Measurements from ENCODE around the gene ACOX3.

The ACOX3 gene

DNA sequence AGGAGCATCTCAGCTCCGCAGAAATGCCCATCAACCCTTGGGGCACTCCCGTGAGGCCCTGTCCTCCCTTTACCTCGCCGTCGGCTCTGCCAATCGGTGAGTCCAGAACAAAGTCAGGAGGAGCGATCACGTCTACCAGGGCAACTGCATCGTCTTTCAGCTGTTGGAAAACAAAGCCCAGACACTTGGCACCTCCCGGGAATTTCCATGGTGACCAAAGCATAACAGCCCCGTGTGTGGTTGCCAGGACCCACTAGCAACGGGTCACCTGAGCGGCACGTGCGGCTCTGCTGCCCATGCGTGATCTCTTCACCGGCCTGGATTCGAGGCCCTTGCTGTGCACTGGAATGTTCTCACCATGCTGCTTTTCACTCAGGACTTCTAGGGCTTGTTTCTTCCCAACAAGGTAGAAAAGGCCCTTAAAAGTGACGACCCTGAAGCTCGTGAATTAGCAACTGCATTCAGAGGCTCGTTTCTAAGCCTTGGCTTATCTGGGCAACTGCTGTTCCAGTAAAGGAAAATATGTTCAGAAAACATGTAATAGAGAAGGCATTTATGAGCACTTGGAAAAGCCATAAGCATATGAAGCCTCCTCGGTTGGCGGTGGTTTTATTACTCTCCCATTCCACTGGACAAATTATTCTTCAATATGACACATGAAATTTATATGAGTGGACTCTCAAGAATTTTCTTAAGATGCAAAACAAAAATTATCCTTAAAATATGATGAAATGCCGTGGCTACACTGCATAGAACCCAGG is 69.5 kb downstream of the ACOX3 start:
- no peak for DNase-seq

DNA sequence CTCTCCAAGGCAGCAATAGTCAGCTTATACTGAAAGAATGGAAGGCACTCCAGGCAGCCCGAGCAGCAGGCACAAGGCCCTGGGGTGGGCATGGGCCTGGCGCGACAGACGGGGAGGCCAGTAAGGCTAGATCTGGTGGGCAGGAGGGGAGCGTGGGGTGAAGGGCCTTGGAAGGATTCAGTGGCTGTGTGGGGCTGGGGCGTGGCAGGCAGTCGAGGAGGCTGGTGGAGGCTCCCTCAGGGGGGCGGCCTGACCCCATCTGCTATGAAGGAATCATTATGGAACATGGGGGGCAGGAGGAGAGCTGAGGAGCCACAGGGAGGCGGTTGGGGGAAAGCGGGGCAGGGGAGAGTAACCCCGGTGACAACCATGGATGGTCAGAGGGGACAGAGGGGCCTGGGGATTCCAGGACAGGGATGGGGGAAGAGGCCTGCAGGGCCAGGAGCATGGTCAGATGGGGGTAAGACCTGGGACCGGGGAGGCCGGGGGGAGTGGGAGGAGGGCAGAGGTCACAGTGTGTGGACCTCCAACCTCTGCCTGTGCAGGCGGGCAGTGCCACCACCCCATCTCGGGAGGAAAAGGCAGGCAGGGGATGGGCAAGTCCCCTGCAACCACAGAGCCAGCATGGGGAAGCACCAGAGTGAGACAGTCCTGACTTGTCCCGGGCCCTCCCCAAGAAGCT is 70.3 kb downstream of the ACOX3 start:
- no peak for DNase-seq

DNA sequence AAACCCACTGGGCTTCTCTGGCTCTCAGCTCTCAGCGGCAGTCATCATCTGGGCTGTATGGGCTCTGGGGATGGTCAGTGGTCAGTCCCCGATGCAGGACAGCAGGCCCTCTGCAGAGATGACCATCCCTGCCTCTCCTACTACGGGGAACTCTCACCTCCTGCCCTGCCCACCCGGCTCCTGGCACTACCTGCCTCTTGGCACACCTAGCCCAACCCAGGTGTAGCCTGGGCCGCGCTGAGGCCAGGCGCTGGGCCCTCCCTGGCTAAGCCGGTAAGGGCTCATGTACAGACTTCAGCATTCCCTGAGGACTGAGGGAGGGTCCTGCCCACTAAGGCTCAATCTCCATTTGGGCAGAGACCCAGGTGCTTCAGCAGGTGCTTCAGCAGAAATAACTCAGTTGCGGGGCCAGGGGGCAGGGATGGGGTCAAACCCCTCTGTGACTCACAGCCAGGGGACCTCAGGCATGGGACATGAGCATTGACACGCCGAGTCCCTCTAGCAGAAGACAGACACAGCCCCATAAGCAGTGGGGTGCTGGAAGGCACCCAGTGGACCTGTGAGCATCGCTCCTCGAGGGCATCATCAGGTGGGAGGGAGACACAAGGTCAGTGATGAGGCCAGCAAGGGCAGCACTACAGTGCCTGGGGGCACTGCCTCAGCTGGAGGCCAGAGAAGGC is 71.0 kb downstream of the ACOX3 start:
- DNase-seq = no peak

DNA sequence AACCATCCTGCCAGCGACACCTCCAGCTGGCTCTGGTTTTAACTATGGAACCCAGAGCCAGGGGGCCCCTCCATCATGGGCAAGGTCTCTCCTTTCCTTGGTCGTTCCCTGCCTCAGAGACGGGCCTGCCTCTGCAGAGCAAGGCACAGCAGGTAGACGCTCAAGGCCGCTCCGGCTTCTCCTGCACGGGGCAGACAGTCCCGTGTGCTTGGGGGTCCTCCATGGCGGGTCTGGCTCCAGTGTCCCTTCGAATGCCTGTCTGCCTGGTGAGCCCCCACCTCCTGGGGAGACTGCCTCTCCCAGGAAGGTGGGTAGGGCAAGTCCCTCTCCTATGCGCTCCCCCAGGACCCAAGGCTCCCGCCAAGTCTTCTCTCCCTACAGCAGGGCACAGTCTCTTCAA is 71.5 kb downstream of the ACOX3 start:
- DNase-seq = no peak

DNA sequence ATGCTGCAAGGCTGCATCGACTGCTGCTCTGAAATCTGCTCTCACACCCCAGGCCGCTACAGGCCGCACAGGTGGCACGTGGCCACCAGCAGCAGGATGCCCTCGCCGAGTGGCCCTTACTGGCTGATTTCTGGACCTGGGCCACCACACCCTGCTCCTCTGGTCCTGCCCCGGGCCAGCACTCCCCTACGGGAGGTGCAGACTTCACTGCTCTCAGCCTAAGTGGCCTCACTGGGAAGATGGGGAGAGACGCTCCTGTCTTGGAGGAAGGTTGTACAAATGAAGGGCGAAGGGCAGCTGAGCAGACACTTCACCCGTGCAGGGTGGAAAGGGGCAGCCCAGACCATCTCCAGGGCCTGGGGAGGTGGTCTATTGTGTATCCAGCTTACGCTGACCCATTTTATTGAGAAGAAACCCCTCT is 72.5 kb downstream of the ACOX3 start:
- DNase-seq = no peak

DNA sequence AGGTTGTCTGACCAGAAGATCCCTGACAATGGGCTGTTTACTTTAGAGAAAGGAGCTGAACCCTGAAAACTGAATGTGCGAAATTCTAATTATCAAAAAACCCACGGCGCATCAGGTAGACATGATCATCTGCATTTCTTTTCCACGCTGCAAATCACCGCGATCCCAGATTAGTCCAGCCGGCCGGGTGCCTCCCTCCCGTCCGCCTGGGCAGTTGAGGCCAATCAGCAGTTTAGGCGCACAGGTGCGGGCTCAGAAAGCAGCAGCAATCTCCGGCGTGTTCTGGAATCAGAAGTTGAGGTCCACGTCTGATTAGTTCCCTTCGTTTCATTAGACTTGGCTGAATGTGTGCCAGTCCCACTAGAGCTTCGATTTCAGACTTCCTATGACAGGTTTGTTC is 73.9 kb downstream of the ACOX3 start:
- DNase-seq = no peak

DNA sequence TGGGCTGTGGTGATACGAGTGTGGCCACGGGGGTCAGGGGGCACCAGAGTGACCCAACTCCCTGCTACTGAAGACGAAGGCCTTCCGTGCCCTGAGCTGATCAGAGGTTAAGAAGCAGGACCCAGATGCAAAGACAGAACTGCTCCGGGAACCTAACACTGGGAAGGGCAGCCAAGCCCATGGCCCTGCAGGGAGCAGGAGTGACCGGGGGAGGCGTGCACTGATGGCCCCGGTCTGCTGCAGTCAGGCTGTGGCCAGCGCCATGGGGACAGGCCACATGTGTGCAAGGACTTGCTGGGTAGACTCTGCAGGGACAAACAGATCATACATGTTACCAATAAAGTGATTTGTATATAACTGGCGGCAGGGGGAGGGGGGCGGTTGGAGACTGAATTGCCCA is 74.6 kb downstream of the ACOX3 start:
- DNase-seq = no peak

DNA sequence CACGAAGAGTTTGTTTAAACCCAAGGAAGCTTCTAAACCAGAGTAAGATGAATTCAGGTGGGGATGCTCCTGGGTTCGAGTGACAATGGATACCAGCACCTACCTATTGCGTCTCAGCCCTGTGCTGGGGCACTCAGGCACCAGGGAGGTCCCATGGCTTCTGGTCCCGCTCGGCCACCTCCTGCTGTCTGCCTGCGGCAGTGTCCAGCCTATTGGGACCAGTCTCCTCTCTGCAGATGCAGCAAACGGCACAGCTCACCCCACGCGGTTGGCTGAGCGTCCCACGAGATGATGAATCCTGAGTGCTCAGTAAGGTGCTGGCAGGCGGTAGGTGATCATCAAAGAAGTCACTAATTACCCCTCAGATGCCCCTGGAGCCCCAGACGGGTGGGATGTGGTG is 75.2 kb downstream of the ACOX3 start:
- no peak for DNase-seq

DNA sequence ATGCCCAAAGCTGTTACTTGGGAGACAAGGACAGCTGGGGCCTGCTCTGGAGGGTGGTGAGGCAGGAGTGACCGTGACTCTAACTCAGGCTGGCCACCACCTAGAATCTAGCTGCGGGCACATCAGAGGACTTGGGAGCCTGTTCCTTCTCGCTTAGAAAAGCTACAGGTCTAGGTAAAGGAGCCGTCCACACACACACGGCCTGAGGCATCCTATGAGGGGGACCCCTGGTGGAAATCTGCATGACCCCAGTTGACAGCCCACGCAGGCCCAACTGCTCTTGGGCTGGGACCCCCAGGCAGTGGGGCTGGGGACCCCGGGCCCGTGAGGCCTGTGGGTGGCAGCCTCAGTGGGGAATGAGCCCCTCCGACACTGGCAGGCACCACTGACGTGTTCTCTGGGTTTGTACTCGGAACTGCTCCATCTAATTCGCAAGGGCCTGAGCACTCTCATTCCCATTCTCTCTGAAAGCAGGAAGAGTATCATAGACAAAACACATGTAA is 75.6 kb downstream of the ACOX3 start:
- no peak for DNase-seq

DNA sequence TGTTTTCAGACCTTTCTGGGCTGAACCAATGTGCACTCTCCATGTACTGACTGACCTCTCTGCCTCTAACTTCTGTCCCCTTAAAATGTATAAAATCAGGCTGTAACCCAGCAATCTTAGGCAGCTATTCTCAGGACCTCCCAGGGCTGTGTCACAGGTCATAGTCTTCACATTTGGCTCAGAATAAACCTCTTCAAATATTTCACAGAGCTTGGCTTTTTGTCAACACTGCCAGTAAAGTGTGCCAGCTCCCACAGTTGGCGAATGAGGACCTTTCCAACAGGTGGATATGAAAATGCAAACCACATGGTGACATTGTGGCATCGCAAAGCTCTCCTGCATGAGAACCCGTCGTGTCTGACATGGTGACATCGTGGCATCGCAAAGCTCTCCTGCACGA is 76.4 kb downstream of the ACOX3 start:
- DNase-seq = no peak

DNA sequence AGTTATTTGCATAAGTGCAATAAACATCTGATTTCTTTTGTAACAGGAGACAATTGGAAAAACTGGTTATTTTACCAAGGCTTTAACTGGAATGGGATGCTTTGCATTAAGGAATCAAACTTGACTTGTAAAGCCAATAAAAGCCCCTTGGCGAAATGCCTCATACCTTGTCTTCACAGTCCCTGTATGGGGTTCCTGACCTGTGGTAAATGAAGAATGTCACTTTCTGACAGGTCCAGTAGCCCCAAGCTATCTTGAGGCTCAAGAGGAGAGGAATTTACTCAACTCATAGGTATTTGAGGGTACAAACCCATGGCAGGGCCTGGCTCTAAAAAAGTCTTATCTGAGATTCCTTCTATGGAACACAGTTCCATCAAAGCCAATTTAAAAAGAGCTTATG is 78.0 kb downstream of the ACOX3 start:
- no peak for DNase-seq

DNA sequence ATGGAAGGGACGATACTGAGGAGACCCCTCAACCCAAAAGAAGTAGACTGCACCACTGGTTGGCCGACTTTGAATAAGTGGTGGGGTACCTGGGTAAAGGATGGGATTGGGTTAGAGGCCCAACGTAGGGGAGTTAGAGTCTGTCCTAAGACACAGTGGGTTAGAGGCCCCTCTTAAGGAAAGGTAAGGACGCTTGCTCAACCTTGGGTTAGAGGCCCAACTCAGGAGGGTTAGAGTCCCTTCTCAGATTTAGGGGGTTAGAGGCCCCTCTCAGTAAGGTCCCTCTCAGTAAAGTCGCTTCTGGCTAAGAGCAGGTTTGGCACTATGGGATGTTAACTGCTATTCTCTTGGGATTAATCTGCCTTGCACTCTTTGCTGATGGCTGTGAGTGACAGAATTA is 81.3 kb downstream of the ACOX3 start:
- DNase-seq = no peak

DNA sequence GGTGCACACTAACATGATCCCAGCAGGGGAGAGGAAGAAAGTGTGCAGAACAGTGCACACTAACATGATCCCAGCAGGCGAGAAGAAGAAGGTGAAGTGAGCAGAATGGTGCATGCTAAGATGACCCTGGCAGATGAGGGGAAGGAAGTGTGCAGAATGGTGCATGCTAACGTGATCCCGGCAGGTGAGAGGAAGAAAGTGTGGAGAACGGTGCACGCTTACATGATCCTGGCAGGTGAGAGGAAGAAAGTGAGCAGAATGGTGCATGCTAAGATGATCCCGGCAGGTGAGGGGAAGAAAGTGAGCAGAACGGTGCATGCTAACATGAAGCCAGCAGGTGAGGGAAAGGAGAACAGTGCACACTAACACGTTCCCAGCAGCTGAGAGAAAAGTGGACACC is 83.7 kb downstream of the ACOX3 start:
- no peak for DNase-seq

DNA sequence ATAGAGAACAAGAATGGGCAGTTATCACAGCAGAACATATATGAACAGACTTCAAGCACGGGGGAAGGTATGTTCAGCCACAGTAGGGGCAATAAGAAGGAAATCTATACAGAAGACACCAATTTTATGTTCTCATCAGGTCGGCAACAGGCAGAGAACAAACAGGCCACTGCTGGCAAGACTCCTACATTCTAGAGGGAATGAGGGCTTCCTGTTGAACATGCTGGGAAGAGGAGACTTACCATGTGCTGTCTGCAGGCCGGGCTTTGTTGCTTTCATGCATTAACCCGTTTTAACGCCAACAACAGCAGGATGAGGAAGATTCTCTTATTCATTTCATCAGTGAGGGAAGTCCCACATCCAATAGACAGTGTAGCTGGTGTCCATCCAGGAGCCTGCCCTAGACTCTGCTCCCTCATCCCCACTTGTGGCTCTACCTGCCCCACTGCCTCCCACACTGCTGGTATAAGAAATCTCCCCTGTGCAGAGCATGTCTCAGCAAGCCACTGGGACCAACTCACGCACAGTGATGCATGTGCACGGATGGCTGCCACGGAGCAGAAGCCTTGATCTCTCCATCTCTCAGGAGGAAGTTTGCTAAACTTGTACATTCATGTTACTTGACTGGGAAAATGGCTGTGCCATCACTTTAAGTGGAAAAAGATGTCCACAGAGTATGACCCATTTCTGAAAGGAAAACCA is 84.5 kb downstream of the ACOX3 start:
- DNase-seq = no peak

DNA sequence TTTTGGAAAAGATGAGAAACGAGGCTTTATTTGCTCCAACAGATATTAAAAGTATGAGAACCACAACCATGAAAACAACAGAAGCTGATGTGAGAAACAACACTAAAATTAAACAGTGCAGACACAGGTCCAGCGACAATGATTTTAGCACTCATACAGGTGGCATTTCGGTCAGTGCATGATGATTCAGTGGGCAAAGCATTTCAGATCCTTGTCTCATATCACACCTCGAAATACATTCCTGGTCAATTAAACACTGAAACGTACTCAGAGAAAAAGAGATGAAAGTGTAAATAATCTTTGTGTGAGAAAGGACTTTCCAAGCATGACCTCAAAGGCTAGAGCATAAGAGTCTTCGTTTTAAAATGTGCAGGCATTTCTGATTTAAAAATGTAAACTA is 85.2 kb downstream of the ACOX3 start:
- DNase-seq = no peak

DNA sequence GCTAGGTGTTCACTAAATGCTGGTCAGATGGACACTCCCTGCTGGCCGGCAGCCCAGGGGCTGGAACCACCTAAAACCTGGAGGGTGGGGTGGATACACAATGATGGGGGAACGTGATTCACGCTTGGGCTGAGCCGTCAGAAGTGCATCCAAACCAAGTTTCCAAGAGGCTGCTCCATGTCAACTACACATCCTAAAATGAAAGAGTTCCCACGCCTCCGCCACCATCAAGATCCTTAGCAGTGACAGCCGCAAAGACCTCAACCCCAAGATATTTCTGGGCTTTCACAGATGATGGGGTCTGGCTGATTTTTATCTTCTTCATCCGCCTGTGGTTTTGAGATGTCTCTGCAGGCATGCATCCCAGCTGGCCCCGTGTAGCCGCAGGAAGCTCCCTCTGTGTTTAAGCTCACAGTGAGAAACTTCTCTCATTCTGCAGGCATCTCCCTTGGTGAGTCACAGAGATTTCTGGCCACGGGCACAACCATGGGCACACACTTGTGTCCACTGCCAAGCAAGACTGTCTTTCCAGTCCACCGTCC is 86.5 kb downstream of the ACOX3 start:
- DNase-seq = no peak

DNA sequence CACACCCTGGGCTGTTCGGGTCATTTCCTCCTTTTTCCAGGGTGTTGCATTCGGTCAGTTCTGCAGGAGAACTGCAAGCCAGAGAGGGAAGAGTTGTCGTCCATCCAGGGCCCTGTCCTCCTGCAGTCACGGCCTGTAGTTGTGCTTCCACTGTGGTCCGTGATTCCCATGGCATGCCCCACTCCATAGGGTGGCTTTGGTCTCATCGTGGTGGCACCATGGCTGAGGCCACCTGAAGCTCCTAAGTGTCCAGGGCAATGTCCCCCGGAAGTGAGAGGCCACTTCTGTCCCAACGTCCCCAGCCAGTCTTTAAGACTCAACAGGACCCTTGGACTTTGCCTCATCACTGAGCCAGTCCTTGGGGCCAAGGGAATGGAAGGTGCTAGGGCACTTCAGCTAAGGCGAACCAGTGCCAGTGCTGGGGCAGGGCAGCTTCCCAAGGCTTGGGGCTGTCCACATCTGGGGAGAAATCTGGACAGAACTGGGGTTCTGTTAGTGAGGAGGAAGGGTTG is 87.3 kb downstream of the ACOX3 start:
- no peak for DNase-seq

DNA sequence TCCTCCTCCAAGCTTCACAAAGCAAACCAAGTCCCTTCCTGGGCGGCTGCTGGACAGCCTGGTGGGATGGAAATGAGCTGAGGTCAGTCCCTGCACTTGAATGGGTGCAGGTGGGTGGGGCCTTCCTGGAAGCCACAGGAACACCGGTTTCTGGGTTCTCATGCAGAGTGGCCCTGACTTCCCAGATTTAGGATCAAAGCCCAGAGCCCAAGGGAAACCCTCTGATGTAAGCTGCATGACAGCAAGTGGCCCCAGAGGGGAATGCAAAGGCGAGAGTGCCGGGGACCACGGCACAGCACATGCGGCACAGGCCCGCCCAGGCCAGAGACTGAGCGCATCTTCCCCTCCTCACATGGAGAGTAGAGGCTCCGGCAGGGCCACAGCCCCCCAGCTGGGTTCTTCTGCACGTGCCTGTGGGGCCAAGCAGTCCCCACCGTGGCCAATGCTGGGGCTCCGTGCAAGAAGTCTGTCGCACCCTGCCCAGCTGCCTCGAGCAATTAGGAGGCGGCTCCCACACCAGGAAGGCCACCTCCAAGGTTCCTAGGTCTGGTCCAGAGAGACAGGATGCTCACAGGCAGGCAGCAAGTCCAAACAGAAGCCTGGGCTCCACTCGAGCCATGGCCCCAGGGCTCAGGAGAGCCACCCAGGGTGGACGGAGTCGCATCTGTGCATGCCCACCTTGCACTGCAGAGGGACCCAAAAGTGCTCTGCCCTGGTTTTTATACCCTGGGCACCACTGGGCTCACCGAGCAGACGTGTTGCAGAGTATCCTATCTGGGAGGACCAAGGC is 88.0 kb downstream of the ACOX3 start:
- no peak for DNase-seq

DNA sequence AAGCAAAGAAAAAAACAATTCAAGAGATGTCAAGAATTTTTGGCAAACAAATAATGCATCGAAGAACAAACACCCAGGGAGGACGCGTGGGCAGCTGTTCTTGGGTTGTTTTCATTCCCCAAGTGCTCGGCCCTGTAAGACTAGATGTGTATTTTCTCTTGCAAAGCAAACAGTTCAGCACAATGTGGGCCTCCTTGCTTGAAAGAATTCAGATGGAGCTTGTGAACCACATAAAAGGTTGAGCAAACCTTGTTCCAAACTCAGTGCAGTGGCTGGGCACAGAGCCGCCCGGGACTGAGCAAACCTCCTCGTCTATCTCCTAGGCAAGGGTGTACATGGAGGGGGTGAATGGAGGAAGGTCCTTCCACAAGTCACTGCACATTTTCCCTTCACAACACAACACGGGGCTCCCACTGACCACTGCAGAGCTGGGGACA is 88.6 kb downstream of the ACOX3 start:
- no peak for DNase-seq

DNA sequence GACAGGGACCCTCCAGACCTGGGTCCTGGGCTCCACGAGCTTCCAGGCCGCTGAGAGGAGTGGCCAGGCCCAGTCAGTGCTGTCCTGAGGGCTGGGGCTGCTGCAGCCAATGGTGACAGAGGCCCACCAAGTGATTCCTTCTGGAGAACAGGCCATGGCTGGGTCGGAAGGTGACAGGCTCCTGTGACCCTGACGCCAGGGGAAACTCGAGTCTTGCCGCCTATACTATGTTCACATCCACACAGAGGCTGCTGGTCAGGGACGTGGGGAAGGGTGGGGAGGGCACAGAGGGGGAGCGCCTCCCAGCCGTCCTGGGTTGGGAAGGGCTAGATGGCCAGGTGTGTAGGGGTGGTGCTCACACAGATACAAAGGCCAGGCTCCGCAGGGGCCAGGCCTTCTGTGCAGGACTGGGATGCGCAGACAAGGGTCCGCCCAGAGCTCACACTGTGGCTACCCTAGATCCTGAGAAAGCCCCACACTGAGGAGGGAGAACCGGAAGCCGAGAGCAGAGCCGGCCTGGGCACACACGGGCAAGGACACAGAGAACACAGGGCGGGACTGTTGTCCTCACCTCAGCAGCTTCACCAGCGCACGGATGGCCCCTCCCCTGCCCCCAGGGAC is 89.6 kb downstream of the ACOX3 start:
- no peak for DNase-seq

DNA sequence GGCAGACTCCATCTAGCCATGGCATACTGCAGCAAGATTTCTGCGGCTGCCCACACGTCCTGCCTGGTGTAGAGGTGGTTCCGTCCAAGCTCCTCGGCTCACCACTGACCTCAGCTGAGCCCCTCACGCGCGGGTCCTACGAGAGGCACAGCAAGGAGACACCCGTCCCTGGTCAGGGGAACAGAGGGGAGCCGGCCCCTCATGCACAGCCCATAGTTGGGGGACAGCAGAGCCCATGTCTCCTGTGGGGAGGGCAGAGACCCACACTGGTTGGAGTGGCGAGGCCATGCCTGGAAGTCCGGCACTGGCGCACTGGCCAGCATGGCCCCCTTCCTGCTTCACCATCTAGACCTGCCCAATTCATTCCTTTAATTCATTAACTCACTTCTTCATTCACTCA is 90.2 kb downstream of the ACOX3 start:
- DNase-seq = no peak

Data from NCI-H524 treated with DMSO at 0.1 percent for 48 hours (cell line).